DOHH2 (cell line): ENCODE measurements around the gene RPRD1A.

Experiments used
- H3F3A ChIP-seq: fragments of 200-600 bp; sonication (generic), shearing (Covaris generic); 2 replicates; pipeline ENCODE4 v1.6.0; 2016; ENCODE audit warnings: antibody characterized with exemption, mild to moderate bottlenecking; ENCODE audit not compliant: control insufficient read depth, insufficient read depth
- H3K27ac ChIP-seq: fragments of 200-600 bp; sonication (generic); 2 replicates; pipeline ENCODE4 v1.5.1; 2014; ENCODE audit warnings: low read depth, mild to moderate bottlenecking, low read length, moderate library complexity
- H3K27me3 ChIP-seq: fragments of 200-600 bp; sonication (generic); 2 replicates; pipeline ENCODE4 v1.6.1; 2014; ENCODE audit warnings: mild to moderate bottlenecking, low read length, mixed read lengths; ENCODE audit not compliant: control insufficient read depth
- H3K36me3 ChIP-seq: fragments of 200-600 bp; sonication (generic); 2 replicates; pipeline ENCODE4 v1.6.1; 2014; ENCODE audit warnings: mild to moderate bottlenecking, low read length, moderate library complexity, mixed read lengths; ENCODE audit not compliant: control insufficient read depth
- H3K4me1 ChIP-seq: fragments of 200-600 bp; sonication (generic); 2 replicates; pipeline ENCODE4 v1.6.1; 2014; ENCODE audit warnings: mild to moderate bottlenecking, low read length, mixed read lengths; ENCODE audit not compliant: control insufficient read depth
- H3K4me2 ChIP-seq: fragments of 200-600 bp; sonication (generic); 2 replicates; pipeline ENCODE4 v1.6.0; 2014; ENCODE audit warnings: mild to moderate bottlenecking, low read length, moderate library complexity
- H3K4me3 ChIP-seq: fragments of 200-600 bp; sonication (generic); 2 replicates; pipeline ENCODE4 v1.5.1; 2014; ENCODE audit warnings: mild to moderate bottlenecking, low read length, mixed read lengths
- H3K79me2 ChIP-seq: fragments of 200-600 bp; sonication (generic); 2 replicates; pipeline ENCODE4 v1.6.1; 2014; ENCODE audit warnings: mild to moderate bottlenecking, low read length, mixed read lengths; ENCODE audit not compliant: control insufficient read depth
- H3K9me2 ChIP-seq: fragments of 200-600 bp; sonication (generic); replicated peaks from 2 replicates; pipeline ENCODE4 v1.6.1; 2014; ENCODE audit warnings: mild to moderate bottlenecking, low read length, mixed read lengths; ENCODE audit not compliant: control insufficient read depth
- H3K9me3 ChIP-seq: fragments of 200-600 bp; sonication (generic); 2 replicates; pipeline ENCODE4 v1.6.1; 2014; ENCODE audit warnings: antibody characterized with exemption, low read length, mixed read lengths; ENCODE audit not compliant: control insufficient read depth, insufficient read depth
- H4K20me1 ChIP-seq: fragments of 200-600 bp; sonication (generic); 2 replicates; pipeline ENCODE4 v1.6.0; 2014; ENCODE audit warnings: low read depth, mild to moderate bottlenecking, antibody characterized with exemption, low read length, moderate library complexity; ENCODE audit not compliant: control insufficient read depth, insufficient read depth
- EZH2phosphoT487 ChIP-seq: fragments of 200-600 bp; sonication (generic); IDR thresholded peaks from 2 replicates; pipeline ENCODE4 v1.6.1; 2017; ENCODE audit warnings: borderline replicate concordance, mild to moderate bottlenecking, antibody characterized with exemption, low read length, moderate library complexity, mixed read lengths
- TF ChIP-seq, protein P1 (sequence below): fragments of 200-600 bp; sonication (generic); IDR thresholded peaks from one replicate; pipeline ENCODE4 v1.5.1; 2014; ENCODE audit warnings: antibody characterized with exemption, mild to moderate bottlenecking, low read depth, low read length; ENCODE audit not compliant: poor library complexity, severe bottlenecking

Gene RPRD1A

DNA sequence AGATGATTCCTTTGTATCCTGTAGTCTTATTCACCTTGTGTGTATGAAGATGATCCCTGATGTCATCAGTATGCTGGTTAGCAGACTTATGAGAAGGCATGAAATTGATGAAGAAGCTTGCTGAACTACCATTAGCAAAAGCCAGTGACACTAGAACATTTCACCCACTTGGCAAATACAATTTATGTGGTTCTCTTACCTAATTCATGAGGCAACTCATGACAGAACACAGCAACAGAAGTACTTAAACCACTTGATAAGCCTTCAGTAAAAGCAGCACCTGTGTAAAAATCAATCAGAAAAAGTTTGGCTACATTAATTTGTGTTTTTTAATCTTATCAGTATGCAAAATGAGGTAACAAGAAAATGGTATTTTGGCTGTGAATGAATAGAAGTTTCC, 44.9 kb upstream of the RPRD1A start:
- H3K27me3 ChIP-seq, result no peaks in the 10 kb centered on the region
- H3K4me2 ChIP-seq, result no peak overlapping the region
- no peaks in the 10 kb centered on the region for H3K79me2 ChIP-seq
- H3F3A ChIP-seq, result no peaks in the 10 kb centered on the region
- no peaks in the 10 kb centered on the region for H3K4me1 ChIP-seq
- H3K9me3 ChIP-seq, result no peaks in the 10 kb centered on the region
- H3K27ac ChIP-seq, result no peak overlapping the region
- no peaks in the 10 kb centered on the region for H4K20me1 ChIP-seq
- no peaks in the 10 kb centered on the region for H3K9me2 ChIP-seq
- H3K4me3 ChIP-seq, result no peak overlapping the region
- H3K36me3 ChIP-seq, result peaks cover 38% of the 10 kb centered on the region
- TF ChIP-seq EZH2phosphoT487, result no peak
- TF ChIP-seq, protein P1, sequence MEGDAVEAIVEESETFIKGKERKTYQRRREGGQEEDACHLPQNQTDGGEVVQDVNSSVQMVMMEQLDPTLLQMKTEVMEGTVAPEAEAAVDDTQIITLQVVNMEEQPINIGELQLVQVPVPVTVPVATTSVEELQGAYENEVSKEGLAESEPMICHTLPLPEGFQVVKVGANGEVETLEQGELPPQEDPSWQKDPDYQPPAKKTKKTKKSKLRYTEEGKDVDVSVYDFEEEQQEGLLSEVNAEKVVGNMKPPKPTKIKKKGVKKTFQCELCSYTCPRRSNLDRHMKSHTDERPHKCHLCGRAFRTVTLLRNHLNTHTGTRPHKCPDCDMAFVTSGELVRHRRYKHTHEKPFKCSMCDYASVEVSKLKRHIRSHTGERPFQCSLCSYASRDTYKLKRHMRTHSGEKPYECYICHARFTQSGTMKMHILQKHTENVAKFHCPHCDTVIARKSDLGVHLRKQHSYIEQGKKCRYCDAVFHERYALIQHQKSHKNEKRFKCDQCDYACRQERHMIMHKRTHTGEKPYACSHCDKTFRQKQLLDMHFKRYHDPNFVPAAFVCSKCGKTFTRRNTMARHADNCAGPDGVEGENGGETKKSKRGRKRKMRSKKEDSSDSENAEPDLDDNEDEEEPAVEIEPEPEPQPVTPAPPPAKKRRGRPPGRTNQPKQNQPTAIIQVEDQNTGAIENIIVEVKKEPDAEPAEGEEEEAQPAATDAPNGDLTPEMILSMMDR, result no peak

DNA sequence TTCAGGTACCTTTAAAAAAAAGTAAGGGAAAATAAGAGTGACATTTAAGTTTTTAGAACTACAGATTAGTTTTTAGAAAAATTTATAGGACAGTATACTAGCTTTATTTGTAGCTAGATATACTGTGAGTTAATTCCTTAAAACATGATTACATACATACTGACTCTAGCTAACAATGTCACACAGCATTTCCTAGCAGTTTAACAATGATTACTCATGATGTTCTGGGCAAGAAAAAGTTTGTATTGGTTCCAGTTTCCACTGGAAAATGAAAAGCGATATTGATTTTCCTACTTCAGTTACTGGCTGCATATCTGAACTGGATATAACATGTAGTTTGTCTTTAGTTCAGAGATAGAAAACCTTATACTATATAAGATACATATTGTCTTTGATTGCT, 42.4 kb upstream of the RPRD1A start:
- Histone ChIP-seq H3K27ac (no peak overlapping the region), H3K9me2 (no peaks in the 10 kb centered on the region), H4K20me1 (no peaks in the 10 kb centered on the region)

DNA sequence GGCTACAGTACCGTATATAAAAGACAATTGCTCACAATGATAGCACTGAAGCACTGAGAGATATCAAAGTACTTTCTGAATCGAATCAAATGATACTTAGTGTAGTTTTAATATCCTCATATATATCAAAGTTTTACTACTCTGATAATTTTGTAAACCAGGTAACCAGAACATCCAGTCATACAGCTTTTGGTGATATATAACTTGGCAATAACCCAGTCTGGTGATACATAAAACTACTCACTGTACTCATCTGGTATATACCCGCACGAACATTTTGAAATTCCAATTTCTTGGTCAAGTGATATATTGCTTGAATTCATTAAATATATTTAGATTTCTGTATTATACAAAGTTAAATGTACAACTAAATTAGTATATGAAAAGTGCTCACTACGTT, 41.2 kb upstream of the RPRD1A start:
- Histone ChIP-seq H3K9me2 (no peaks in the 10 kb centered on the region), H3K4me2 (no peak overlapping the region), H3K36me3 (peaks cover 23% of the 10 kb centered on the region), H3K4me1 (no peaks in the 10 kb centered on the region), H3K4me3 (no peak overlapping the region), H3K79me2 (no peaks in the 10 kb centered on the region), H3K9me3 (no peaks in the 10 kb centered on the region), H3K27me3 (no peaks in the 10 kb centered on the region), H3K27ac (no peak overlapping the region), H4K20me1 (no peaks in the 10 kb centered on the region), H3F3A (no peaks in the 10 kb centered on the region)
- no peak for TF ChIP-seq EZH2phosphoT487
- TF ChIP-seq, protein P1, result no peak

More for the DNA sequence above, 42.4 kb upstream of the RPRD1A start:
- H3K36me3 ChIP-seq, result peaks cover 32% of the 10 kb centered on the region
- H3K9me3 ChIP-seq, result no peaks in the 10 kb centered on the region
- no peaks in the 10 kb centered on the region for H3F3A ChIP-seq
- no peaks in the 10 kb centered on the region for H3K79me2 ChIP-seq
- no peaks in the 10 kb centered on the region for H3K27me3 ChIP-seq
- H3K4me2 ChIP-seq, result no peak overlapping the region
- no peak for TF ChIP-seq EZH2phosphoT487
- H3K4me3 ChIP-seq, result no peak overlapping the region
- H3K4me1 ChIP-seq, result no peaks in the 10 kb centered on the region

DNA sequence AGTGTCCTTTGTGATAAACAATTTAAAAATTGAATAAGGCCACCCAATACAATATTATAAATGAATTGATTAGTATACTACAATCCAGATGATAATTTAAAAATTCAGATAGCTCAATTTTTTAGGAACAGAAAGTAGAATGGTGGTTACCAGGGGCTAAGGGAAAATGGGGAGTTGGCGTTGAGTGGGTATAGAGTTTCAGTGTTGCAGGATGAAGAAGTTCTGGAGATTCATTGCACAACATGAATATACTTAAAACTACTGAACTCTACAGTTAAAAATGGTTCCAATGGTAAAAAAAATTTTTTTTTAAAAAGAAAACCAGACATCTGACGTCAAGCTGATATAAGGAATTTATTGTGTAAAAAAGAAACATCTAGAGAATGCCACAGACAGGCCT, 40.8 kb upstream of the RPRD1A start:
- Histone ChIP-seq H3K27me3 (no peaks in the 10 kb centered on the region), H3K79me2 (no peaks in the 10 kb centered on the region), H3K27ac (no peak overlapping the region), H3K9me3 (no peaks in the 10 kb centered on the region), H3K9me2 (no peaks in the 10 kb centered on the region), H3K4me2 (no peak overlapping the region), H3K36me3 (peaks cover 23% of the 10 kb centered on the region), H3F3A (no peaks in the 10 kb centered on the region), H3K4me3 (no peak overlapping the region), H4K20me1 (no peaks in the 10 kb centered on the region), H3K4me1 (no peaks in the 10 kb centered on the region)
- no peak for TF ChIP-seq EZH2phosphoT487
- TF ChIP-seq, protein P1, result no peak
